HepG2 (cell line): Measurements from ENCODE around the gene STX8. TPM values are rescaled to one million over a fixed set of nuclear protein-coding genes. Genes with fewer than 3 reads are reported as not detected.
"Not testable (repeated sequence)": the region's sequence is repeated elsewhere in the genome, so short reads cannot be mapped to it uniquely, and the experiment has no call there.

Source experiments
- ATAC-seq: fragments of 200-7000 bp; cut with Tn5 transposase; 3 replicates; pipeline ENCODE4 v1.9.1; 2020; ENCODE audit warnings: mild to moderate bottlenecking, moderate library complexity
- BruUV-seq: library from RNA; stranded (reverse); fragments of 400-500 nt; replicated peaks from 2 replicates; lab custom pipeline; 2021; lab: Mats Ljungman, UMichigan
- CTCF ChIA-PET: fragments of 300-600 bp; formaldehyde crosslinking; extraction: SDS; loops from one replicate; lab custom pipeline; 2021; ENCODE audit warnings: low total read pairs, inconsistent platforms, low intra/inter-chr PET ratio; lab: Yijun Ruan, JAX
- POLR2A ChIA-PET: fragments of 350-600 bp; sonication (Branson Sonifier 250); formaldehyde crosslinking; loops from one replicate; lab custom pipeline; 2020; ENCODE audit warnings: antibody characterized with exemption, inconsistent platforms; lab: Yijun Ruan, JAX
- DNase-seq: peaks from one replicate; pipeline ENCODE4 v3.0.0-alpha.2; 2015; ENCODE audit warnings: low spot score
- FAIRE-seq: peaks from 3 replicates; lab custom pipeline; 2011; peaks lifted over from hg19 to GRCh38; lab: Jason Lieb, UNC
- H2AFZ ChIP-seq: one replicate; pipeline ENCODE4 v1.6.1; 2011; ENCODE audit warnings: low read length, inconsistent platforms
- H3K27ac ChIP-seq: fragments of 300-600 bp; 3 replicates; pipeline ENCODE4 v1.8.0; 2011; ENCODE audit warnings: mixed run types, mild to moderate bottlenecking, mixed read lengths, low read length, inconsistent platforms; ENCODE audit not compliant: insufficient read depth; ENCODE audit errors: extremely low read length
- H3K27me3 ChIP-seq, 2 experiments: fragments of 200-600 bp in 1 of 2; 2 replicates in 1 of 2; 3 replicates in 1 of 2; pipeline versions ENCODE4 v1.6.0 to v1.8.0; 2011; ENCODE audit warnings: low read length in 2 of 2, mild to moderate bottlenecking in 2 of 2, moderate library complexity in 2 of 2, inconsistent platforms in 1 of 2; ENCODE audit not compliant: insufficient read depth in 2 of 2, control insufficient read depth in 1 of 2
- H3K36me3 ChIP-seq, 2 experiments: fragments of 200-600 bp in 1 of 2; replicated peaks in 1 of 2; 2 replicates in 1 of 2; 3 replicates in 1 of 2; pipeline versions ENCODE4 v1.5.1 to v1.8.0; 2011; ENCODE audit warnings: low read length in 2 of 2, inconsistent platforms in 1 of 2; ENCODE audit not compliant: insufficient read depth in 2 of 2, control insufficient read depth in 1 of 2
- H3K4me1 ChIP-seq: 2 replicates; pipeline ENCODE4 v1.5.1; 2012; ENCODE audit warnings: low read length, inconsistent platforms; ENCODE audit not compliant: insufficient read depth
- H3K4me2 ChIP-seq: 2 replicates; pipeline ENCODE4 v1.6.0; 2011; ENCODE audit warnings: low read depth, low read length, inconsistent platforms
- H3K4me3 ChIP-seq, 3 experiments: fragments of 200-600 bp in 1 of 3; sonication (generic), shearing (Covaris generic) in 1 of 3; replicated peaks in 1 of 3; 2 replicates each; pipeline ENCODE4 v1.5.1; 2011 to 2016; ENCODE audit warnings: low read length in 3 of 3, inconsistent platforms in 2 of 3, low read depth in 2 of 3, mild to moderate bottlenecking in 2 of 3, control low read depth in 1 of 3, mixed read lengths in 1 of 3; ENCODE audit not compliant: insufficient read depth in 1 of 3
- H3K79me2 ChIP-seq: one replicate; pipeline ENCODE4 v1.6.1; 2011; ENCODE audit warnings: low read length, inconsistent platforms; ENCODE audit not compliant: insufficient read depth
- H3K9ac ChIP-seq: 2 replicates; pipeline ENCODE4 v1.6.0; 2011; ENCODE audit warnings: mild to moderate bottlenecking, low read depth, low read length, inconsistent platforms; ENCODE audit not compliant: insufficient read depth
- H3K9me3 ChIP-seq: 2 replicates; pipeline ENCODE4 v1.5.1; 2012; ENCODE audit warnings: mild to moderate bottlenecking, low read length
- H4K20me1 ChIP-seq: 2 replicates; pipeline ENCODE4 v1.6.0; 2011; ENCODE audit warnings: inconsistent platforms, mild to moderate bottlenecking, low read length, moderate library complexity; ENCODE audit not compliant: insufficient read depth
- ASH2L ChIP-seq: fragments of 300-600, 200-600 bp; sonication (generic); IDR thresholded peaks from 2 replicates; pipeline ENCODE4 v1.7.0; 2017; ENCODE audit warnings: low read depth, mild to moderate bottlenecking, moderate library complexity, mixed read lengths, low read length; ENCODE audit not compliant: insufficient read length
- ATAD3A ChIP-seq: sonication (generic); formaldehyde crosslinking; IDR thresholded peaks from 2 replicates; pipeline ENCODE4 v1.4.0; 2020; ENCODE audit warnings: missing genetic modification reagents
- DMAP1 ChIP-seq: IDR thresholded peaks from 2 replicates; pipeline ENCODE4 v1.6.1; 2016
- FOSL2 ChIP-seq: sonication (generic); formaldehyde crosslinking; IDR thresholded peaks from 2 replicates; pipeline ENCODE4 v1.4.0; 2020; ENCODE audit warnings: missing genetic modification reagents
- NFE2 ChIP-seq: sonication (generic); formaldehyde crosslinking; IDR thresholded peaks from 2 replicates; pipeline ENCODE4 v1.4.0; 2020; ENCODE audit warnings: missing genetic modification reagents
- TP53 ChIP-seq: sonication (generic); formaldehyde crosslinking; conservative IDR thresholded peaks from 2 replicates; pipeline ENCODE4 v1.4.0; 2020; ENCODE audit warnings: missing genetic modification reagents
- ZNF121 ChIP-seq: sonication (generic); formaldehyde crosslinking; IDR thresholded peaks from 2 replicates; pipeline ENCODE4 v1.5.0; 2020; ENCODE audit warnings: mild to moderate bottlenecking, missing genetic modification reagents
- ZNF124 ChIP-seq: sonication (generic); formaldehyde crosslinking; IDR thresholded peaks from 2 replicates; pipeline ENCODE4 v1.4.0; 2020; ENCODE audit warnings: missing genetic modification reagents
- ZNF709 ChIP-seq: sonication (generic); formaldehyde crosslinking; IDR thresholded peaks from 2 replicates; pipeline ENCODE4 v1.5.0; 2020; ENCODE audit warnings: mild to moderate bottlenecking, missing genetic modification reagents
- WGBS: methylation state at CpG from one replicate; pipeline ENCODE4 v1.1.6; 2017; ENCODE audit warnings: low lambda C conversion rate; 5-methylcytosine and 5-hydroxymethylcytosine counted together
- in situ Hi-C: cut with HindIII; loops from 2 replicates; pipeline ENCODE4 v1.10.0; 2017; ENCODE audit warnings: low pct_unique_long_range_greater_than_20kb; ENCODE audit not compliant: extremely low pct_ligation_motif_present
- intact Hi-C: fragments of 100-400 bp; cut with micrococcal nuclease; formaldehyde crosslinking; loops from one replicate; pipeline ENCODE4 v1.10.0; 2022; ENCODE audit not compliant: unreplicated experiment
- polyA plus RNA-seq, 8 experiments: library from polyadenylated mRNA; depleted of rRNA in 3 of 8; stranded (reverse) in 7 of 8; unstranded in 1 of 8; fragments of >200 nt; fragmentation: Illumina TruSeq in 4 of 8; extraction: Trizol in 4 of 8; gene quantifications; 2 replicates each; pipeline versions ENCODE4 v1.2.1 to v1.2.3, GENCODE V29; 2011 to 2016; ENCODE audit warnings: low read depth in 4 of 8, missing spikeins in 1 of 8, mixed read lengths in 1 of 8; ENCODE audit not compliant: insufficient read depth in 1 of 8
- total RNA-seq, 5 experiments: library from RNA; depleted of rRNA; stranded (reverse); fragments of >200 nt; fragmentation: Illumina TruSeq; extraction: Trizol; gene quantifications; 2 replicates each; pipeline ENCODE4 v1.2.3, GENCODE V29; 2016; ENCODE audit warnings: low read depth in 1 of 5
- TF ChIP-seq, protein P1 (sequence below): sonication (generic); formaldehyde crosslinking; IDR thresholded peaks from 2 replicates; pipeline ENCODE4 v1.5.0; 2020; ENCODE audit warnings: mild to moderate bottlenecking, missing genetic modification reagents
- TF ChIP-seq, protein P2 (sequence below): sonication (generic); formaldehyde crosslinking; IDR thresholded peaks from 2 replicates; pipeline ENCODE4 v1.8.0; 2022; ENCODE audit warnings: mild to moderate bottlenecking, missing genetic modification reagents, moderate library complexity

The STX8 gene
- total and polyA plus RNA-seq, 2 of the 13 experiments (the other 11 are each of a cell fraction or from before 2014, with no cell fraction given), result 36.4 to 53.6 TPM

DNA sequence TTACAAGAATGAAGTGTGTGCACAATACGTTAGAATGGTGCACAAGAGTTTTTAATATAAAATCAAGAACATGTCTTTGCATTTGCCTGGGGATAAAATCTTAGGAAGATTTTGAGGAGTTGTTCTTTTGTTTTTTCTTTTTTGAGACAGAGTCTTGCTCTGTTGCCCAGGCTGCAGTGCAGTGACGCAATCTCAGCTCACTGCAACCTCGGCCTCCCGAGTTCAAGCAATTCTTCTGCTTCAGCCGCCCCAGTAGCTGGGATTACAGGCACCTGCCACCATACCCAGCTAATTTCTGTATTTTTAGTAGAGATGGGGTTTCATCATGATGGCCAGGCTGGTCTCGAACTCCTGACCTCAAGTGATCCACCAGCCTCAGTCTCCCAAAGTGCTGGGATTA lies 128.3 kb downstream of the STX8 start:
- H4K20me1 ChIP-seq, BruUV-seq, intact Hi-C loops, H3K27ac ChIP-seq, POLR2A ChIA-PET, H3K36me3 ChIP-seq, H3K9me3 ChIP-seq, FAIRE-seq, ATAC-seq, CTCF ChIA-PET, H2AFZ ChIP-seq, H3K27me3 ChIP-seq, H3K4me3 ChIP-seq, H3K9ac ChIP-seq, in situ Hi-C loops, H3K4me2 ChIP-seq, DNase-seq, H3K79me2 ChIP-seq: not testable (repeated sequence)
- peaks cover 17% of the 10 kb centered on the region for H3K4me1 ChIP-seq
- TF ChIP-seq ZNF121 (CRISPR knock-in tag), result peak; percentile 42; the same call in 1 of the 2 replicates
- 95% methylated on average over 6 of the region's 6 CpGs for WGBS

DNA sequence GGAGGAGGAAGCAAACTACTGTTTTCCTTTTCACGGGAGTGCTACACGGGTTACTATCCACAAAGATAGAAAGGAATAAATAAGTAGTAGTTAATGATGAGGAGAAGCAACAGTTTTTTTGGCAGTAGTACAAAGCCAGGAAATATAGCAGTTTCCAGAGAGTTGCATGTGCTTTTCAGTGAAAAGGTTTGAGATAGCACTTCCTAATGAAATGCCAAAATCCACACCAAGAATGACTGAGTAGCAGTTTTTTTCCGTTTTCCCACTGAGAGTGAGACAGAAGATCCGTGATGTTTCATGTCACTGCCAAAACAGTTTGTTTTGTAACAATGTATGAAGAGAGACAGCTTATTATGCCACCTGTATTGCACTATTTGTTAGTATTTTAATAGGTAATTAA lies 129.1 kb downstream of the STX8 start:
- H3K9ac ChIP-seq, result no peak overlapping the region
- no TSS peak for BruUV-seq
- H3K4me2 ChIP-seq, result no peak overlapping the region
- no peaks in the 10 kb centered on the region for H4K20me1 ChIP-seq
- CTCF ChIA-PET, result no interaction called here
- DNase-seq, result no peak
- in situ Hi-C loops, result no loop called here
- H3K27ac ChIP-seq, result no peak overlapping the region
- no peak overlapping the region for H3K4me3 ChIP-seq
- no peaks in the 10 kb centered on the region for H3K79me2 ChIP-seq
- WGBS, result 99% methylated on average over 4 of the region's 4 CpGs
- no peaks in the 10 kb centered on the region for H3K9me3 ChIP-seq
- TF ChIP-seq, protein P1, sequence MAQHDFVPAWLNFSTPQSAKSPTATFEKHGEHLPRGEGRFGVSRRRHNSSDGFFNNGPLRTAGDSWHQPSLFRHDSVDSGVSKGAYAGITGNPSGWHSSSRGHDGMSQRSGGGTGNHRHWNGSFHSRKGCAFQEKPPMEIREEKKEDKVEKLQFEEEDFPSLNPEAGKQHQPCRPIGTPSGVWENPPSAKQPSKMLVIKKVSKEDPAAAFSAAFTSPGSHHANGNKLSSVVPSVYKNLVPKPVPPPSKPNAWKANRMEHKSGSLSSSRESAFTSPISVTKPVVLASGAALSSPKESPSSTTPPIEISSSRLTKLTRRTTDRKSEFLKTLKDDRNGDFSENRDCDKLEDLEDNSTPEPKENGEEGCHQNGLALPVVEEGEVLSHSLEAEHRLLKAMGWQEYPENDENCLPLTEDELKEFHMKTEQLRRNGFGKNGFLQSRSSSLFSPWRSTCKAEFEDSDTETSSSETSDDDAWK (CRISPR knock-in tag), result no peak
- no peak for TF ChIP-seq FOSL2
- TF ChIP-seq, protein P2, sequence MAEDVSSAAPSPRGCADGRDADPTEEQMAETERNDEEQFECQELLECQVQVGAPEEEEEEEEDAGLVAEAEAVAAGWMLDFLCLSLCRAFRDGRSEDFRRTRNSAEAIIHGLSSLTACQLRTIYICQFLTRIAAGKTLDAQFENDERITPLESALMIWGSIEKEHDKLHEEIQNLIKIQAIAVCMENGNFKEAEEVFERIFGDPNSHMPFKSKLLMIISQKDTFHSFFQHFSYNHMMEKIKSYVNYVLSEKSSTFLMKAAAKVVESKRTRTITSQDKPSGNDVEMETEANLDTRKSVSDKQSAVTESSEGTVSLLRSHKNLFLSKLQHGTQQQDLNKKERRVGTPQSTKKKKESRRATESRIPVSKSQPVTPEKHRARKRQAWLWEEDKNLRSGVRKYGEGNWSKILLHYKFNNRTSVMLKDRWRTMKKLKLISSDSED, result no peak
- no peak for TF ChIP-seq ZNF709 (CRISPR knock-in tag)
- TF ChIP-seq ZNF124 (CRISPR knock-in tag), result no peak
- no peak for TF ChIP-seq NFE2 (CRISPR knock-in tag)
- TF ChIP-seq DMAP1 (CRISPR knock-in tag), result no peak
- TF ChIP-seq TP53 (CRISPR knock-in tag), result no peak
- no peak for TF ChIP-seq ASH2L
- TF ChIP-seq ATAD3A (CRISPR knock-in tag), result no peak
- TF ChIP-seq, all 625 proteins: peak for 0
- H2AFZ ChIP-seq, result no peak overlapping the region
- H3K36me3 ChIP-seq, result no peaks in the 10 kb centered on the region
- no peaks in the 10 kb centered on the region for H3K27me3 ChIP-seq
- peaks cover 17% of the 10 kb centered on the region for H3K4me1 ChIP-seq
- FAIRE-seq (no peak), ATAC-seq (no peak)
- POLR2A ChIA-PET, result no interaction called here
- intact Hi-C loops, result no loop called here
